HAP-1 (cell line): ENCODE results near the gene CDK15.

Experiments
- DNase-seq, 2 experiments: peaks; one replicate each; pipeline ENCODE4 v3.0.0-alpha.2; 2016 to 2020; ENCODE audit warnings: low spot score in 2 of 2
- H3K27me3 ChIP-seq: fragments of 250-450 bp; sonication (Bioruptor Pico); 2 replicates; pipeline ENCODE4 v1.5.1; 2020; ENCODE audit warnings: low read depth, mild to moderate bottlenecking, moderate library complexity
- H3K36me3 ChIP-seq: fragments of 250-450 bp; sonication (Bioruptor Pico); replicated peaks from 2 replicates; pipeline ENCODE4 v1.5.1; 2020; ENCODE audit warnings: mild to moderate bottlenecking
- H3K4me1 ChIP-seq: fragments of 250-450 bp; sonication (Bioruptor Pico); 2 replicates; pipeline ENCODE4 v1.5.1; 2020; ENCODE audit warnings: mild to moderate bottlenecking
- H3K4me3 ChIP-seq: fragments of 250-450 bp; sonication (Bioruptor Pico); 2 replicates; pipeline ENCODE4 v1.5.1; 2020; ENCODE audit warnings: mild to moderate bottlenecking, moderate library complexity
- H3K9me3 ChIP-seq: fragments of 250-450 bp; sonication (Bioruptor Pico); 2 replicates; pipeline ENCODE4 v1.5.1; 2020; ENCODE audit warnings: mild to moderate bottlenecking, moderate library complexity
- in situ Hi-C: fragments of 300-500 bp; cut with MboI; formaldehyde crosslinking; loops from 3 replicates; pipeline ENCODE4 v1.14.3; 2020; ENCODE audit warnings: low sequenced_read_pairs, inconsistent platforms, mixed read lengths

The CDK15 gene

DNA sequence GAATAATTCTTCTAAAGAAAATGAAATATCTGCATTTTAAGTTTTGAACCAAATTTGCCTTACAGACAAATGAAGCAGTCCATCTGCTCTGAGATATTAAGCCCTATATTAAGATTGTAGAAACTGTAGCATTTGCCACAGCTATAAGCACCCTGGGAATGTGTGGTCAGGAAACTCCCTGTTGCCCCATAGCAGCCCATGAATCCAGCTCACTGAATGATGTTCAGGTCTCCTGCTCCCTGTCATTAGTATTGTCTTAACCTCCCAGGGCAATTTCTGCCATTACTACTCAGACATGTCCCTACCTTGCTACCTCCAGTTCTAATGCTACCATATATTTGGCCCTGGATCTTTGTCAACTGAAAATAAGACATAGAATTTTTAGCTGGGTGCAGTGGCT, 41.1 kb downstream of the CDK15 start:
- Histone ChIP-seq H3K4me3 (no peak overlapping the region), H3K9me3 (no peaks in the 10 kb centered on the region), H3K27me3 (peaks cover 11% of the 10 kb centered on the region), H3K4me1 (no peaks in the 10 kb centered on the region), H3K36me3 (no peaks in the 10 kb centered on the region)
- DNase-seq: no peak
- in situ Hi-C loops: no loop called here

DNA sequence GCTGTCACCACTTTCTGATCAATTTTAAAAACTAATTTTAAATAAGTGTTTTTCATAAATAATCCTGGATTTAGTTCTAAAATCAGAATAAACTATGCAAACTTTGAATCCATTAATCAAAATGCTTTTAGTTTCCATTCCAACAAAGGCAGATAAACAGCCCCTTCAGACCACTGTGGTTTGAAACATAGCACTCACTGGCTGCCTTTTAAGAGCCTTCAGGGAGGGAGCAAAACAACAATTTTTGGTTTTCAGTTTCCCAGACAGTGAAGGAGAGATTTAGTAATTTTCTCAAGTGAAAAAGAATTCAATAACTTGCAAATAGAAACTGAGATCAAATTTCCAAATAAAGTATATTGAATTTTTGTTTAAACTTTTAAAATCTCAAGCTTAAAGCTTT, 46.1 kb downstream of the CDK15 start:
- H3K27me3 ChIP-seq: peaks cover 5% of the 10 kb centered on the region; the same call in 1 of the 2 replicates
- H3K4me1 ChIP-seq: peaks cover 3% of the 10 kb centered on the region
- DNase-seq: no peak
- H3K36me3 ChIP-seq: no peaks in the 10 kb centered on the region
- no peak overlapping the region for H3K4me3 ChIP-seq
- no peaks in the 10 kb centered on the region for H3K9me3 ChIP-seq
- in situ Hi-C loops: no loop called here

DNA sequence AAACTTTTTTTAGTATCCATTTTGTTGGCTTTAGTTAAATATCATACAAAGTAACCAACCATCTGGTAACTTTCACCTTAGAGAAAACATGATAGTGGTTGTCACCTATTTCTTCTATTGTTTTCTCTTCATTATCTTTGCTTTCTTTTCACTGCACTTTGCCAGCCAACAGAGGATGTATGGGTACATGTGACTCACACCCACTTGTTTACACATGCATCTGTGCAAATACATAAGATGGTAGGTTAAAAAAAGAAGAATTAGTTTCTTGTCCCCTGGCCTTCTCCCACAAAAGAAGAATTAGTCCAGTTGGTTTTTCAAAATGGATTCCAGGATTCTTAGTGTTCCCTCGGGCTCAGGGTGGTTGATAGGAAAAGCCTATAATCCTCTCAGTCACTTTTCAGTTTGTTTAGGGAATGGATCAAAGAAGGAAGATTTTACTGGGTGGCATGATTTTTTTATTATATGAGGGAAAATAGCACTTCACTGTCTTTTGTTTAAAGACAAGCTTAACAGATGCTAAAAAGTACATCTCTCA, 46.6 kb downstream of the CDK15 start:
- peak; percentile 11 to 26 for DNase-seq
- Histone ChIP-seq H3K4me1 (peaks cover 3% of the 10 kb centered on the region), H3K9me3 (no peaks in the 10 kb centered on the region), H3K4me3 (no peak overlapping the region), H3K36me3 (no peaks in the 10 kb centered on the region), H3K27me3 (peaks cover 5% of the 10 kb centered on the region; the same call in 1 of the 2 replicates)
- in situ Hi-C loops: no loop called here

DNA sequence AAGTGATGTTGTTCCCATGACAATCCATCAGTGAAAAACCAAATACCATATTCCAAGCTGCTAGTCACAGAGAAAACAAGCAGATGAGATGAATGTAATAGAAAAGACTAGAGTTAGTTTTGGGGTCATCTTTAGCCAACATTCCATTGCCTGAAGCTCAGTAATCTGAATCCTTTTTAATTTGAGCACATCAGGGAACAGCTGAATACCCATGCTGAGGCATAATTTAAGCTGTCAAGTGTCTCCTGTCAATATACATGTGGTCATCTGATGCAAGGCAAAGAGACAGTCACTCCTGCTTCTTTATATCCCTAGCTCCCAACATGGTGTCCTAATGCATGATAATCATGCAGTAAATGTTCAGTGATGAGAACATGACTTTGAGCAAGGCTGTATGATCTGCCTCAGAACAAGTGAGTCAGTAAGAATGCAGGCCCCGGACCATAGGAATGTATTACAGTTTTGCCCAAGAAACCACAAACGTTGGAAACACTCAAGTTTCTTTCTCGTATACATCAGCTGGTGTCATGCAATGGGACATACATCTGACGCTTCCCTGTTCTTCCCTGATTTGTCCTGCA, 48.0 kb downstream of the CDK15 start:
- H3K27me3 ChIP-seq: no peaks in the 10 kb centered on the region
- peaks cover 14% of the 10 kb centered on the region for H3K4me1 ChIP-seq
- in situ Hi-C loops: no loop called here
- no peak overlapping the region for H3K4me3 ChIP-seq
- H3K9me3 ChIP-seq: no peaks in the 10 kb centered on the region
- DNase-seq: no peak
- H3K36me3 ChIP-seq: no peaks in the 10 kb centered on the region

DNA sequence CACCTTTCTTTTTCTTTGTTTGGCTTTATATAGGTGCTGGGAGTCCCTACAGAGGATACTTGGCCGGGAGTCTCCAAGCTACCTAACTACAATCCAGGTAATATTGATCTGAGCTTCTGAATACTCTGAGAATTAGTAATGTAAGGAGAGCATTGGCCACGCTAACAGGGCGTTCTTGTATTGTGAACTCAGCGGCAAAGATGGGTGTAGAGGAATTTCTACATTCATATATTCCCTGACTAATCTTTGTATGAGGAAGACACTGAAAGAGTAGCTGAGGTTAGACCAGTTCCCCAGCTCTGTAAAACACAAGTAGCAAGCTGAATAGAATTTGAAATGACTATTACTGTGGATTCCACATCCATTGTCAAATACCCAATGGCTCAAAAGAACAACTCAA, 48.5 kb downstream of the CDK15 start:
- no peak for DNase-seq
- in situ Hi-C loops: no loop called here

DNA sequence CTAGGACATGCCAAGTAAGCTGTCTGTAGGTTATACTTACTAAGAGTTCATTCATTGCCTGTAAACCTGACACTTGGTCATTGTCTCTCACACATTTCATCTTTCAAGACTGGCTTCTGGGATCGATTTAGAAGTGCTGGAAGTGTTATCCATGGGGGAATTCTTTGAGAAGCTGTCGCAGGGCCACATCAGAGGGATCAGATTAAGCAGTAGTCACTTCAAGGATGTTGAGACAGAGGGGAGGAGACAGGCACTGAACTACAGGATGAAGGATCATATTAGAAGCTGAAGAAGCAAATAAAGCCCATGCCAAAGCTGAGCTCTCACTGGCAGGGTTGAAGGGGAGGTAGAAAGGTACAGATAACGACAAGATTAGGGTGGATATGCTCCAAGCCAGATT, 49.0 kb downstream of the CDK15 start:
- Histone ChIP-seq H3K4me3 (no peak overlapping the region), H3K27me3 (no peaks in the 10 kb centered on the region), H3K4me1 (peaks cover 14% of the 10 kb centered on the region), H3K9me3 (no peaks in the 10 kb centered on the region), H3K36me3 (no peaks in the 10 kb centered on the region)
- in situ Hi-C loops: no loop called here
- no peak for DNase-seq

More for the DNA sequence above, 48.5 kb downstream of the CDK15 start:
- no peaks in the 10 kb centered on the region for H3K9me3 ChIP-seq
- no peak overlapping the region for H3K4me3 ChIP-seq
- no peaks in the 10 kb centered on the region for H3K36me3 ChIP-seq
- peaks cover 14% of the 10 kb centered on the region for H3K4me1 ChIP-seq
- H3K27me3 ChIP-seq: no peaks in the 10 kb centered on the region

DNA sequence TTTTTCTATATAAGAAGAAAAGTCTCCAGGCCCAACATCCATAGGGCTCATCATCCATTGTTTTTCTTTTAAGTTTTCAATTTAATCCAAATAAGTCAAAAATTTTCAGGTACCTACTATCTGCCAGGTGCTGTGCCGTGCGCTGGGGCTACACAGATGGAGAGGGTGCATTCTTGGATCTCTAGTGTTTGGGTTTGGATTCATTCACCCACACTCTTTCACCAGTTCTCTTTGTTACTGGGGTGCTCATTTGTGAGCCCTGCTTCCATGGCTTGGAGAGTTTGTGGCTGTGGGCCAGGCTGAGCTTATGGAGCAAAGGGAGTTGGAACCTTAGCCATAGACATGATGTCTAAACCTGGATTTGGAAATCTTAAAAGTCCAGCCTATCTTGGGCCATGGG, 51.0 kb downstream of the CDK15 start:
- in situ Hi-C loops: no loop called here
- Histone ChIP-seq H3K4me3 (no peak overlapping the region), H3K36me3 (no peaks in the 10 kb centered on the region), H3K9me3 (no peaks in the 10 kb centered on the region), H3K27me3 (no peaks in the 10 kb centered on the region), H3K4me1 (peaks cover 14% of the 10 kb centered on the region)
- no peak for DNase-seq

DNA sequence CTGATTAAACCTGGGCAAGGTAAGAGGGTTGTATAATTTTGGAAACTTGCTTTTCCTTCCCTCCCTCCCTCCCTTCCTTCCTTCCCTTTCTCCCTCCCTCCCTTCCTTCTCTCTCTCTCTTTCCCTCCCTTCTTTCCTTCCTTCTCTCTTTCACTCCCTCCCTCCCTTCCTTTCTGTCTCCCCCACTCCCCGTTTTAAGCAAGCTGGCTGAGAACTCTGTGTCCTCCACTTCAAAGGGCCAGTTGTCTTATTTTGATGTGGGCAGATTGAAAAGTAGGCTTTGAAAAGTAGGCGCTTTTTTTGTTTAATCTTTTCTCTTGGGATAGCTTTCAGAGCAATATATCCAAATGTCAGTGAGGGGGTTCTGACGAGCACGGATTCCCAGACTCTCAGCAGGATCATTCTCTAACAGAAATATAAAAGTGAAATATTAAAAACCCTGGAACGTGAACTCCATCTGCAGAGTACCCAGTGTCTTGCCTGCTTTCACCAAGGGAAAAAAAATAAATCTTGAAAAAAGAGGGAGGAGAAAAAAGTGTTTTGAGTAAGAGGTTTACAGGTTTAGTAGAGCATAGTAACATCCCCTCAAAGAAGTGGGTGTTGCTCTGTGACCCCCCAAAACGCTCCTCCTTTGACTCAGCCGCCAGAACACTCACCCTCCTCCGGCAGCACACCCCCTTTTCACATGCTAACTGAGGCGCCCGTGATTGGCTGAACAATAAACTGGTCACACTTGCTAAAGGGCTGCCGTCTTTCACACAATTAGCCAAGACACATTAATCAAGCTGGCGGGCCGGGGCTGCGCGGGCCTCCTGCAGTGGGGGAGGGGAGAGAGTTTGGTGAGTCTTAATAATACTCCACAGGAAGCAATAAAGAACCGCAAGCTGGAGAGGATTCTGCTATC, 52.2 kb downstream of the CDK15 start:
- Histone ChIP-seq H3K36me3 (no peaks in the 10 kb centered on the region), H3K9me3 (no peaks in the 10 kb centered on the region), H3K4me3 (no peak overlapping the region), H3K27me3 (no peaks in the 10 kb centered on the region), H3K4me1 (peaks cover 11% of the 10 kb centered on the region)
- in situ Hi-C loops: no loop called here
- DNase-seq: peak; percentile 42 to 78

DNA sequence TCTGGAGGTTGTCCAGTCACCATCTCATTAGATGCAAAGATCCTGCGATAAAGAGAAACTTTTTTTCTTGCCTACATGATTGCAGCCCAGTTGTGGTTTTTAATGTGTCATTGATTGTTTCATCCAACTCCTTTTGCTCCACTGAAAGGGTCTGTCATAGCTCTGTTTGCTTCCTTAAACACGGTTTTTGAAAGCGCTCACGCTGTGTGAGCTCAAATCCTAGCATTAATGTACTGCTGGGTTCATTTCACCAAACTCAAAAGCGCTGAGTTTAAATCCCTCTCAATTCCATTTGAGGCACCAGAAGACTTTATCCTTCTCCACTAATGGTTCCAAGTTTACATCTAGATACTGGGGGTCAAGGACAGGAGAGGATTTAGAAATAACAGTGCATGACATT, 53.6 kb downstream of the CDK15 start:
- in situ Hi-C loops: no loop called here

DNA sequence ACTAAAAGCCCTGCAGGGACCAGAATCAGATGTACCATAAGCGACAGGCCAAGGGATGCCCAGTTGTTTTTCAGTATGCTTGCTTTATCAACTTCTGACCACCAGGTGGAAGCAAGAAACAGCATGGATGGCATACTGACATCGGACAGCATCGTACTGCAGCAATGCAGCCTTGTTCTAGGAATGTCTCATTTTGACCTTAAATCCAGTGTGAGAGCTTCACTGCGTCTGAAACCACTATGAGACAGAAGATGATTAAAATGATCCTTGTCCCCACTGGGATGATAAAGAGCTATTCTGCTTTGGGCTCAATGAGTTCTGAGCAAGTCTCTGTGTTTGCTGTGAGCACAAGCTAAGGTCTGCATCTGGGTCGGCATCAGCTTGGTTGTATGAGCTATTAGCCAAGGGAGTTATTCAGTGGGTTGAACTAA, 54.3 kb downstream of the CDK15 start:
- no peaks in the 10 kb centered on the region for H3K9me3 ChIP-seq
- H3K4me1 ChIP-seq: peaks cover 11% of the 10 kb centered on the region
- in situ Hi-C loops: no loop called here
- DNase-seq: peak; percentile 68 to 72
- H3K36me3 ChIP-seq: no peaks in the 10 kb centered on the region
- H3K27me3 ChIP-seq: no peaks in the 10 kb centered on the region
- no peak overlapping the region for H3K4me3 ChIP-seq

More for the DNA sequence above, 53.6 kb downstream of the CDK15 start:
- DNase-seq: no peak
- Histone ChIP-seq H3K4me3 (no peak overlapping the region), H3K9me3 (no peaks in the 10 kb centered on the region), H3K4me1 (peaks cover 11% of the 10 kb centered on the region), H3K27me3 (no peaks in the 10 kb centered on the region), H3K36me3 (no peaks in the 10 kb centered on the region)

DNA sequence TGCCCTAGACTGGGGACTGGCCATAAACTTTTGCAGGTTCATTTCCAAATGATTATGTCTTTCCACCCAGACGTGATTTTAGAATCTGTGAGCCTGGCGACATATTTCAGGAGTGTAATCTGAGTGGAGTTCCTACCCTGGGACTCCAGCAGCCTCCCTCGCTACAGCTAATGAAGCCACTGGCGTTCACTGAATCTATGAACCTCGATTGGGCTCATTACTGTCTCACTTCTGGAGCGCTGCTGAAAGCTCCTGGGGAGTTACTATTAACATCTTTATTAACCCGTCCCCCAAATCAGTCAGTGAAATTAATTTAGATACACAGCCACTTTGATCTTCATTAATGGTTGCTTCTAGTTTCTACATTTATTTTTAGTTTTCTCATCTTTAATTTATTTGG, 56.5 kb downstream of the CDK15 start:
- no peak for DNase-seq
- Histone ChIP-seq H3K4me3 (no peak overlapping the region), H3K9me3 (no peaks in the 10 kb centered on the region), H3K36me3 (no peaks in the 10 kb centered on the region), H3K27me3 (no peaks in the 10 kb centered on the region), H3K4me1 (peaks cover 11% of the 10 kb centered on the region)
- in situ Hi-C loops: no loop called here

DNA sequence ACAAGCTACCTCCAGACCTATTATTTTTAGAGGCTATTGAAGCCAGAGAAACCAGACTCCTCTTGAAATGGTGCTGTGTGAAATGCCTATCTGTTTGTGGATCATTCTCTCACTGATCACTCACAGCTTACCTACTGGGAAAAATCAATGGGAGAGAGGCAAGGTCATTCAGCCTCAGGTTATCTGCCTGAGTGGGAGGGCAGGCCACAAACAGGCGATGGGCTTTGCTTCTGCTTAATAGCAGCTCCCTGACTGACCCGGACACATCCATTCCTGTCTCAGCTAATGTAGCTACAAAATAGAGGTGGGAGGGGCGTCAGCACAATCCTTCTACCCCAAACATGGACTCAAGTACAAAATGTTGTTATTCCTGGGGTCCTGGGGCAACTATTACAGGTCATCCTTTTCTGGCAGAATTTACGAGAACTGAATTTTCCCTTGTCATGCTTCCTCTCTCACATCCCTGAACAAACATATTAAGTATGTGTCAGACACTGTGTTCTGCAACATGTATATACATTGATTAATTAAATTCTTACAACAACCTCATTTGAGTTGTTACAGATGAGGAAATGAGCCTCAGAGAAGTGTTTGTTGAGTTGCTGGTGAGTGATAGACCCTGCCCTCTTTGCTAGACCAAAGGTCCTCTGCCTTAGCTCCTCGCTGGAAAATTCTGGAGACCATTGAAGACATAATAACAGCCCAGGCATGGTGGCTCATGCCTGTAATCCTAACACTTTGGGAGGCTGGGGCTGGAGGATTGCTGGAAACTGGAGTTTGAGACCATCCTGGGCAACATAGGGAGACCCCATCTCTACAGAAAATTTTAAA, 60.5 kb downstream of the CDK15 start:
- no peak for DNase-seq
- in situ Hi-C loops: no loop called here
- no peaks in the 10 kb centered on the region for H3K36me3 ChIP-seq
- no peaks in the 10 kb centered on the region for H3K27me3 ChIP-seq
- no peak overlapping the region for H3K4me3 ChIP-seq
- no peaks in the 10 kb centered on the region; the same call in 1 of the 2 replicates for H3K4me1 ChIP-seq
- no peaks in the 10 kb centered on the region for H3K9me3 ChIP-seq

DNA sequence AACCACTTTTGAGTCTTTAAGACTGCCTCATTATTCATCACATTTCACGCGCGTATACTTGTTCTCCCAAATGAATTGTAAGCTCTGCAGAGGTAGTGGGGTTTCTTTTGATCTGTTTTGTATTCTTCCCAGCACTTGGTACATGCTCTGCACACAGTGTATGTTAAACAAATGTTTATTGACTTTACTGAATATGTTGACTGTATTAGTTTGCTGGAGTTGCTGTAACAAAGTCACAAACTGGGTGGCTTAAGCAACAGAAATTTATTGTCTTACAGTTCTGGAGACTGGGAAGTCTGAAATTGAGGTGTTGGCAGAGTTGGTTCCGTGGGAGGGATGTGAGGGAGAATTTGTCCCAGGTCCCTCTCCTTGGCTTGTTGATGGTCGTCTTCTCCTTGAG, 65.1 kb downstream of the CDK15 start:
- in situ Hi-C loops: no loop called here
- no peak for DNase-seq

More for the DNA sequence above, 65.1 kb downstream of the CDK15 start:
- Histone ChIP-seq H3K9me3 (no peaks in the 10 kb centered on the region), H3K4me3 (no peak overlapping the region), H3K4me1 (peaks cover 10% of the 10 kb centered on the region), H3K36me3 (no peaks in the 10 kb centered on the region), H3K27me3 (no peaks in the 10 kb centered on the region)
